Measurements from ENCODE around the gene FANCG.

Gene FANCG

GRCh38 chr9:35060548-35061207, 19.1 kb downstream of the FANCG start:
- H3K4me3 ChIP-seq (ENCODE audit: low read length) = no peak overlapping the region
- no peak for TF ChIP-seq CTCF (IDR thresholded peaks at IDR 0.05; ENCODE audit: insufficient read depth, low read depth, low read length, missing control alignments)
- DNase-seq (ENCODE audit: low read depth) = no peak

GRCh38 chr9:35059438-35059837, 20.3 kb downstream of the FANCG start:
- no peak for TF ChIP-seq CTCF (IDR thresholded peaks at IDR 0.05; ENCODE audit: insufficient read depth, low read depth, low read length, missing control alignments)
- no peak for DNase-seq (ENCODE audit: low read depth)
- H3K4me3 ChIP-seq (ENCODE audit: low read length) = no peak overlapping the region

- no peak for DNase-seq (ENCODE audit: low read depth)
- no peak overlapping the region for H3K4me3 ChIP-seq (ENCODE audit: low read length)
- TF ChIP-seq CTCF (IDR thresholded peaks at IDR 0.05; ENCODE audit: insufficient read depth, low read depth, low read length, missing control alignments) = no peak
Observed at GRCh38 chr9:35057271-35057620, 22.5 kb downstream of the FANCG start.

- DNase-seq (ENCODE audit: low read depth) = no peak
- no peak for TF ChIP-seq CTCF (IDR thresholded peaks at IDR 0.05; ENCODE audit: insufficient read depth, low read depth, low read length, missing control alignments)
- no peak overlapping the region for H3K4me3 ChIP-seq (ENCODE audit: low read length)
Observed at GRCh38 chr9:35056571-35057270, 23.0 kb downstream of the FANCG start.

- no peak overlapping the region for H3K4me3 ChIP-seq (ENCODE audit: low read length)
- no peak for DNase-seq (ENCODE audit: low read depth)
- no peak for TF ChIP-seq CTCF (IDR thresholded peaks at IDR 0.05; ENCODE audit: insufficient read depth, low read depth, low read length, missing control alignments)
Observed at GRCh38 chr9:35054871-35055644, 24.7 kb downstream of the FANCG start.

- DNase-seq (ENCODE audit: low read depth) = no peak
- no peak overlapping the region for H3K4me3 ChIP-seq (ENCODE audit: low read length)
- TF ChIP-seq CTCF (IDR thresholded peaks at IDR 0.05; ENCODE audit: insufficient read depth, low read depth, low read length, missing control alignments) = no peak
Observed at GRCh38 chr9:35054185-35054835, 25.4 kb downstream of the FANCG start.
